Measurements from ENCODE around the gene CD48.

The CD48 gene

DNA sequence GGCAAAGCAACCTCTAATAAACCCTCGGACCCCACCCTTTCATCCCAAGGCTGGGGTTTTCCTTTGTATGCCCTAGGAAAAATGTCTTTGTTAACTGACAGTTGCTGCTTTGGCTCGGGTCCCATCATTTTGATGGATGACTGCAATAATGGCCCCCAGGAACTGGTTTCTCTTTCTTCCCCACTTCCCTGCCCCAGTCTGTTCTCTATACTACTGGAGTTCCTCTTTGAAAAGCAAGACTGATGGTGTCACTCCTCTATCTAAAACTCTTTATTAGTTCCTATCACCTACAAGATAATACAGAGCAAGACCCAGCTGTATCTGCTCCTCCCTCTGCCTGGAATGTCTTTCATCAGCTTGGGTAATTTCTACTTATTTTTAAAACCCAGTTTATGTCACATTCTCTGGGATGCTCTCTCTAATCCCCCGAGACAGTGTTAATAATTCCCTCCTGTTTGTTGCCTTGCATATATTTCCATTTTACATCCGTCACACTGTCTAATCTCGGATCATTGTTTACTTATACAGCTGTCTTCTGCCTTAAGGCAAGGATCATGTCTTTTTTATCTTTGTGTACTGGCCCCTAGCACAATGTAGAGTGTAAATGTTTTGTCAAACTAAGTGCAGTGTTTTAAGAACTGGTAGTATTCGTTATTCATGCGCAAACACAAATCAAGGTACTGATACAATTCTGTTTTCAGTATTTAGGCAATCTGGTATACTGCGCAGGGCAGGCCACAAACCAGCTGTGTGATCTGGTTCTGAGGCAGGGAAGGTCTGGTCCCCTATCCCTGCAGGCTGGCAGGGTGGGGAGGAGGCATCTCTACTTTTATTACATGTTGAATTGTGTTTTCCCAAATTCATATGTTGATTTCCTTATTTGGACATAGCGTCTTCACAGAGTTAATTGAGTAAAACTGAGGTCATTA is 80.8 kb downstream of the CD48 start:
- DNase-seq, result no peak

- DNase-seq, result no peak
Observed at GRCh38 chr1:160629286-160630210, 82.1 kb downstream of the CD48 start.

DNA sequence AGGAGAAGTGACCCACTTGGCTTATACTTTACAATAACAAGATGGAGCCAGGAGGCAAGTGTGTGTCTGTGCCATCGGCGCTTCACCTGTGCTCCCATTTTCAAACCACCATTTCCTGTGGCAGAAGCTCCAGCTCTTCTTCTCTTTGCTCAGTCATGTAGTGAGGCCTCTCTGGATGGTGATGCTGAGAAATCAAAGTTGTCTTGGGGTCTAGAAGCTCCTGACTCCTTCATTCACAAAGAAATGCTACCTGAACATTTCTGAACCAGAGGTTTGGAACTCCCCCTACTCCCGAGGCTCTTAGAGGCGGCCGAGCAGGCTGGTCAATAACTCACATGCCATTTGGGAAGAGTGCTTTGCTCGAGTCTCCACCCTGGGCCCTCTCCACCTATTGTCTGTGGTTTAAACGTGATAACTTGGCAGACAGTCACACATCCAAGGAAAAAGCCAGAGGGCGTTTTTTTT is 82.8 kb downstream of the CD48 start:
- no peak for DNase-seq

Measured in NCI-H1417 (cell line).